ENCODE results near the gene TSC22D1.

Gene TSC22D1

GRCh38 chr13:44389060-44389666 lies 187.0 kb downstream of the TSC22D1 start:
- in situ Hi-C loops (cut with MboI; ENCODE audit: low sequenced_read_pairs): no loop called here

GRCh38 chr13:44388427-44389059 lies 187.6 kb downstream of the TSC22D1 start:
- in situ Hi-C loops (cut with MboI; ENCODE audit: low sequenced_read_pairs): no loop called here

GRCh38 chr13:44386913-44387556 lies 189.1 kb downstream of the TSC22D1 start:
- in situ Hi-C loops (cut with MboI; ENCODE audit: low sequenced_read_pairs): no loop called here

DNA sequence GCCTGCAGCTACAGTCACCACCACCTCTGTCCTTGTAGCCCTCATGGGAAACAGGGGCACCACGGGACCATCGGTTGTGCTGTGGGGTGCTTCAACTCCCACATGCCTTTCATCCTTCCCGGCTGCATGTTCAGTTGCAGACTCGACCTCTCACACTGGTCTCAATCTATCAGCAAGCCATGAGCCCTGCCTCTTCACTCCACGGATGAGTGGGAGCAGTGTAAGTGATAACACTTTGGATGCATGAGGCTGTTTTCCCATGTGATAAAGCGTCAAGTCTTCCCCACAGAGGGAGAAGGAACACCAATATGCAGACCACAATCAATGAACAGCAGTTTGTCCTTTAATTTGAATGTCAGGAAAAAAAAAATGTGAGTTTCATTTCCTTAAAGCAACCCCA lies 190.3 kb downstream of the TSC22D1 start:
- in situ Hi-C loops (cut with MboI; ENCODE audit: low sequenced_read_pairs): no loop called here

GRCh38 chr13:44385401-44385800 lies 190.7 kb downstream of the TSC22D1 start:
- in situ Hi-C loops (cut with MboI; ENCODE audit: low sequenced_read_pairs): no loop called here

GRCh38 chr13:44384778-44385177 lies 191.4 kb downstream of the TSC22D1 start:
- in situ Hi-C loops (cut with MboI; ENCODE audit: low sequenced_read_pairs): no loop called here

DNA sequence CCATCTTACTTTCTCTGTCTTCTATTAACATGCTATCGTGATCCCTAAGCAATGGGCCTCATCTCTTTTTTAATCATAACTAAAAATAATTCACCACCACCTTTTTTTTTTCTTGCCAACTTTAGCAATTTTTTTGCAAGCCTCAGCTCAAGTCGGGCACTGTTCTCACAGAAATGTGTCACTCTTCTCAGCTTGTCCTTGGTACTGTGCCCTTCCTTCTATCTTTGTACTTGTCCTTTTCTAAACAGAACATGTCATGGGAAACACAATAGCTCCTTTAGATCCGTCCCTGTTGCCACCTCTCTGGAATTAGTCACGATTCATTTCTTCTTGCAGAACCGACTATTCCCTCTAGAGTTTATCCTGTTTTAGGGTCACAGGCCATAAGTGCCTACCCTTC lies 192.2 kb downstream of the TSC22D1 start:
- in situ Hi-C loops (cut with MboI; ENCODE audit: low sequenced_read_pairs): no loop called here

GRCh38 chr13:44382635-44383145 lies 193.4 kb downstream of the TSC22D1 start:
- in situ Hi-C loops (cut with MboI; ENCODE audit: low sequenced_read_pairs): no loop called here

Data from HL-60/S4 treated with retinoic acid at 250 ng/mL for 4 days and 3 days (cell line).